ENCODE measurements around the gene AKT2.

- no peak for TF ChIP-seq CTCF (optimal IDR thresholded peaks at IDR 0.05 in 1 of 3, IDR thresholded peaks at IDR 0.05 in 1 of 3, conservative IDR thresholded peaks at IDR 0.05 in 1 of 3; ENCODE audit: extremely low read depth in 1 of 3, insufficient read depth in 2 of 3, low read length in 3 of 3)
- TF ChIP-seq EZH2 (IDR thresholded peaks at IDR 0.05; ENCODE audit: low read length) = no peak
Measured at GRCh38 chr19:40229484-40229883, 55.7 kb downstream of the AKT2 start.

Measured in keratinocyte (primary cell).